ENCODE data around the gene RDH5. TPM values are rescaled to one million over a fixed set of nuclear protein-coding genes. Genes with fewer than 3 reads are reported as not detected.

Gene RDH5
- total RNA-seq, 1 experiment from 2014 or later: 12.6 TPM

DNA sequence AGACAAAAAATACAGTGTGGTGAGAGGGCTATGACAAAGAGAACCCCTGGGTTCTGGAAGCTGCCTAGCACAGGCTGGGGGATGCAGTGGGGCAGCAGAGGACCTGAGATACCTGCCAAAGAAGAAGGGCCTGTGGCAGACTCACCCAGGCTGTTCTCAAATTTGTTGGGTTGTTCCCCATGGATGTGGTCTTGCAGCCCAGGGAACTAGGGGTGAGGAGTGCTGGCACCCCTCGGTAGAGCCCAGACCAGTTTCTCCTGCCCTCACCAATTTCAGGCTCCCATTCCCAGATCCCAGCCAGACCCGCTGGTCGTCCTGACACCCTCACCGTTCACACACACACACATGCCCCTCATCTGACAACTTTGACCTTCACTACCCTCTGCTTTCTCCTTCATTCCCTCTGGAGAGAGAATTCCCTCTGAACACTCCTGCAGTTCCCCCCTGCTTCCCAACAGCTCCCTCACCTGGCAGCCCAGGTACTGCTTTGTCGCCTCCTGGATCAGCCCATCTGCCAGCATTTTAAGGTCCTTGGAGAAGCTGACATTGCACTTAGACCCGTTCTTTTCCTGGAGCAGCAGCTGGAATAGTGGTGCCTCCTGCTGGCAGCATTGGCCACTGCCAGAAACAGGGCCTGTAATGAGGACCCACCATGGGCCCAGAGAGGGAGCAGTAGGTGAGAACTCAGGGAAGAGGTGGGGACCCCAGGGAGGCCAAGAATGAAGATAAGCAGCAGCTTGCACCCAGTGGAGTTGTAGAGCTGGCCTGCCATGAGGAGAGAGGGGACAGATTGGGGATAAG is 16.8 kb downstream of the RDH5 start:
- Histone ChIP-seq H3K27ac (no peak overlapping the region), H3K4me2 (no peak overlapping the region), H3K4me1 (replicated peaks; ENCODE audit: insufficient read depth) (peaks cover 9% of the 10 kb centered on the region), H2AFZ (no peak overlapping the region), H3K36me3 (ENCODE audit: low read depth) (no peaks in the 10 kb centered on the region), H3K27me3 (ENCODE audit: insufficient read depth, low read depth) (no peaks in the 10 kb centered on the region), H3K79me2 (ENCODE audit: low read depth) (no peaks in the 10 kb centered on the region), H4K20me1 (ENCODE audit: insufficient read depth) (no peaks in the 10 kb centered on the region), H3K9me2 (ENCODE audit: insufficient read depth) (no peaks in the 10 kb centered on the region), H3F3A (ENCODE audit: insufficient read depth, low read depth) (peaks cover 10% of the 10 kb centered on the region; the same call in 1 of the 2 replicates), H3K9me3 (ENCODE audit: insufficient read depth, low read depth) (no peaks in the 10 kb centered on the region), H3K4me3 (no peak overlapping the region)
- ChIA-PET POLR2A (ENCODE audit: unreplicated experiment) (no interaction called here), CTCF (interaction anchor here (0.6 to 2.2 kb wide), 8 partner anchors 16 to 978 kb away, joined by 3 to 13 read pairs (median 4); partner anchors contain the start of genes ORMDL2, RAB5B, RDH5 and SARNP)
- BruUV-seq (replicated peaks): no TSS peak
- peak; percentile 70 to 74 for DNase-seq
- TF ChIP-seq EZH2 (IDR thresholded peaks at IDR 0.05; ENCODE audit: low read depth): no peak
- TF ChIP-seq, protein P1, sequence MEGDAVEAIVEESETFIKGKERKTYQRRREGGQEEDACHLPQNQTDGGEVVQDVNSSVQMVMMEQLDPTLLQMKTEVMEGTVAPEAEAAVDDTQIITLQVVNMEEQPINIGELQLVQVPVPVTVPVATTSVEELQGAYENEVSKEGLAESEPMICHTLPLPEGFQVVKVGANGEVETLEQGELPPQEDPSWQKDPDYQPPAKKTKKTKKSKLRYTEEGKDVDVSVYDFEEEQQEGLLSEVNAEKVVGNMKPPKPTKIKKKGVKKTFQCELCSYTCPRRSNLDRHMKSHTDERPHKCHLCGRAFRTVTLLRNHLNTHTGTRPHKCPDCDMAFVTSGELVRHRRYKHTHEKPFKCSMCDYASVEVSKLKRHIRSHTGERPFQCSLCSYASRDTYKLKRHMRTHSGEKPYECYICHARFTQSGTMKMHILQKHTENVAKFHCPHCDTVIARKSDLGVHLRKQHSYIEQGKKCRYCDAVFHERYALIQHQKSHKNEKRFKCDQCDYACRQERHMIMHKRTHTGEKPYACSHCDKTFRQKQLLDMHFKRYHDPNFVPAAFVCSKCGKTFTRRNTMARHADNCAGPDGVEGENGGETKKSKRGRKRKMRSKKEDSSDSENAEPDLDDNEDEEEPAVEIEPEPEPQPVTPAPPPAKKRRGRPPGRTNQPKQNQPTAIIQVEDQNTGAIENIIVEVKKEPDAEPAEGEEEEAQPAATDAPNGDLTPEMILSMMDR (conservative IDR thresholded peaks at IDR 0.05): peak; percentile 79
- intact Hi-C loops (cut with micrococcal nuclease; ENCODE audit: unreplicated experiment): loop anchor here (1.0 to 5.0 kb wide), 3 partner anchors 56 to 900 kb away; a partner anchor contains a TSS

DNA sequence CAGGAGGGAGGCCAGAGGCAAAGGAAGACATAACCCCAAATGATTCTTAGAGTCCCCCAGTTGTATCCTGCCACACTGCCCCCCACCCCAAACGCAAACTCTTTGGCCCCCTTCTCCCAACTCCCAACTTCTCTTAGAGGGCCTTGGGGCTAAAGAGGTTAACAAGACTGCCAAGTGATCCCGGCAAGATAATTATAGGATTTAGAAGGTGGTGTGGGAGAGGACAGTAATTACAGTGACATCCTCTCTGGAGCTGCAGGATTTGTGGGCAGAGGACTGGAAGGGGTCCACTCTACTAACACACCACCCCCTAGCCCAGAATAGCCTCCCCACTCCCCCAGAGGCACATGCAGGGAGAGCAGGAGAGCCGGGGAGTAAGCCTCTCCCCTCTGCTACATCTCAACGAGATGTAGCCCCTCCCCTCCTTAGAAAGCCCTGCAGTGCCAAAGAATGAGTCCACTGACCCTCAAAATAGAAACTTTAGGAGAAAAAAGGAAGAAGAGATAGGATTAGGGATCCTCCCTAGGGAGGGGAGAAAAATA is 17.5 kb downstream of the RDH5 start:
- Histone ChIP-seq H2AFZ (no peak overlapping the region), H3F3A (ENCODE audit: insufficient read depth, low read depth) (peaks cover 10% of the 10 kb centered on the region; the same call in 1 of the 2 replicates), H3K4me2 (peak overlapping the region; percentile 98), H3K79me2 (ENCODE audit: low read depth) (no peaks in the 10 kb centered on the region), H3K27ac (no peak overlapping the region), H3K36me3 (ENCODE audit: low read depth) (no peaks in the 10 kb centered on the region), H3K27me3 (ENCODE audit: insufficient read depth, low read depth) (no peaks in the 10 kb centered on the region), H3K9me2 (ENCODE audit: insufficient read depth) (no peaks in the 10 kb centered on the region), H3K4me3 (no peak overlapping the region), H4K20me1 (ENCODE audit: insufficient read depth) (no peaks in the 10 kb centered on the region), H3K9me3 (ENCODE audit: insufficient read depth, low read depth) (no peaks in the 10 kb centered on the region), H3K4me1 (replicated peaks; ENCODE audit: insufficient read depth) (peaks cover 11% of the 10 kb centered on the region)
- TF ChIP-seq, protein P1 (conservative IDR thresholded peaks at IDR 0.05): no peak
- no peak for TF ChIP-seq EZH2 (IDR thresholded peaks at IDR 0.05; ENCODE audit: low read depth)
- POLR2A ChIA-PET (ENCODE audit: unreplicated experiment): interaction anchor here (1.3 kb wide), 1 partner anchor 196 kb away, joined by 6 read pairs; no protein-coding TSS in a partner anchor
- intact Hi-C loops (cut with micrococcal nuclease; ENCODE audit: unreplicated experiment): loop anchor here (1.0 to 5.0 kb wide), 5 partner anchors 56 to 900 kb away; partner anchors contain the start of genes RPS26 and ZC3H10
- no peak for DNase-seq
- no TSS peak for BruUV-seq (replicated peaks)
- CTCF ChIA-PET: interaction anchor here (0.6 to 2.2 kb wide), 9 partner anchors 8 to 979 kb away, joined by 3 to 21 read pairs (median 5); partner anchors contain the start of genes CD63, ORMDL2, RDH5 and SARNP
